ENCODE data around the gene VMO1.
A peak's percentile ranks its signal among the peaks of the same experiment; 100 is the strongest.

VMO1 gene

GRCh38 chr17:4751932-4752331 lies 34.2 kb downstream of the VMO1 start:
- no peak for DNase-seq

GRCh38 chr17:4750606-4751005 lies 35.6 kb downstream of the VMO1 start:
- DNase-seq, result no peak

GRCh38 chr17:4748686-4749085 lies 37.5 kb downstream of the VMO1 start:
- DNase-seq, result no peak

- no peak for DNase-seq
These were observed 38.3 kb downstream of the VMO1 start for GRCh38 chr17:4747847-4748246.

- DNase-seq, result no peak
These were observed 40.9 kb downstream of the VMO1 start for GRCh38 chr17:4744999-4745969.

GRCh38 chr17:4743898-4744297 lies 42.3 kb downstream of the VMO1 start:
- DNase-seq, result no peak

GRCh38 chr17:4743216-4743615 lies 42.9 kb downstream of the VMO1 start:
- no peak for DNase-seq

GRCh38 chr17:4742629-4743028 lies 43.5 kb downstream of the VMO1 start:
- no peak for DNase-seq

GRCh38 chr17:4742133-4742532 lies 44.0 kb downstream of the VMO1 start:
- DNase-seq, result no peak

- no peak for DNase-seq
These were observed 44.6 kb downstream of the VMO1 start for GRCh38 chr17:4741544-4741943.

- no peak for DNase-seq
These were observed 45.6 kb downstream of the VMO1 start for GRCh38 chr17:4740584-4740983.

- DNase-seq, result no peak
These were observed 46.2 kb downstream of the VMO1 start for GRCh38 chr17:4740025-4740351.

GRCh38 chr17:4739122-4740024 lies 46.8 kb downstream of the VMO1 start, which contains the start of the genes CXCL16 and ZMYND15:
Gene CXCL16, minus strand, starts transcription at chr17:4739928. Its CDS starts 589 bp downstream, at chr17:4739339.
Gene ZMYND15, plus strand, starts transcription at chr17:4739833. Its CDS starts 716 bp downstream, at chr17:4740549.
- DNase-seq, result peak; percentile 47

- DNase-seq, result no peak
These were observed 47.7 kb downstream of the VMO1 start for GRCh38 chr17:4738136-4739121.

- no peak for DNase-seq
These were observed 50.1 kb downstream of the VMO1 start for GRCh38 chr17:4735876-4736651.
